ENCODE data around the gene TRABD2B.

GRCh38 chr1:47727051-47727696 is 270.0 kb downstream of the TRABD2B start:
- TF ChIP-seq CTCF (conservative IDR thresholded peaks at IDR 0.05; ENCODE audit: low read depth in 2 of 2): no peak
- no peak for TF ChIP-seq EZH2 (IDR thresholded peaks at IDR 0.05; ENCODE audit: low read depth, unreplicated experiment)
